ENCODE results near the gene DGKI.

DNA sequence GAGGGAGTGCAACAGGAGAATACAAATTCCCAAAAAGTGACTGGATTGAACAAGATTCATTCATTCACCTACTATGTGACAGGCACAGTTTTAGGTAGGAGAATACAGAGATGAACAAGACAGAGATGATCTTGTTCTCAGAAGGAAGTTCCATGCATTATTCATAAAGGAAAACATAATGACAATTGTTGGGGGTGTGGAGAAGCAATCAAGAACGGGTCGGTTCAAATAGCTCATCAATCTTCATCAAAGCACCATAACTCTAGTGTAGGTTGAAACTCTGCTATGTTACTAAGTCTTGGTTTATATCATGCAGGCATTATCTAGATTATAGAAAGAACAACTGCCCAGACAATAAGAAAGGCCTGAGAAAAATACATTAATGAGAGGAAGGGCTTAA, 243.7 kb downstream of the DGKI start:
- TF ChIP-seq, protein P1, sequence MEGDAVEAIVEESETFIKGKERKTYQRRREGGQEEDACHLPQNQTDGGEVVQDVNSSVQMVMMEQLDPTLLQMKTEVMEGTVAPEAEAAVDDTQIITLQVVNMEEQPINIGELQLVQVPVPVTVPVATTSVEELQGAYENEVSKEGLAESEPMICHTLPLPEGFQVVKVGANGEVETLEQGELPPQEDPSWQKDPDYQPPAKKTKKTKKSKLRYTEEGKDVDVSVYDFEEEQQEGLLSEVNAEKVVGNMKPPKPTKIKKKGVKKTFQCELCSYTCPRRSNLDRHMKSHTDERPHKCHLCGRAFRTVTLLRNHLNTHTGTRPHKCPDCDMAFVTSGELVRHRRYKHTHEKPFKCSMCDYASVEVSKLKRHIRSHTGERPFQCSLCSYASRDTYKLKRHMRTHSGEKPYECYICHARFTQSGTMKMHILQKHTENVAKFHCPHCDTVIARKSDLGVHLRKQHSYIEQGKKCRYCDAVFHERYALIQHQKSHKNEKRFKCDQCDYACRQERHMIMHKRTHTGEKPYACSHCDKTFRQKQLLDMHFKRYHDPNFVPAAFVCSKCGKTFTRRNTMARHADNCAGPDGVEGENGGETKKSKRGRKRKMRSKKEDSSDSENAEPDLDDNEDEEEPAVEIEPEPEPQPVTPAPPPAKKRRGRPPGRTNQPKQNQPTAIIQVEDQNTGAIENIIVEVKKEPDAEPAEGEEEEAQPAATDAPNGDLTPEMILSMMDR (conservative IDR thresholded peaks at IDR 0.05; ENCODE audit: low read length), result no peak
- no peak for TF ChIP-seq EZH2phosphoT487 (IDR thresholded peaks at IDR 0.05; ENCODE audit: borderline replicate concordance, low read depth, low read length)
